ENCODE results near the gene SCFD2.
A peak's percentile ranks its signal among the peaks of the same experiment; 100 is the strongest.

The SCFD2 gene

GRCh38 chr4:53021754-53022512 is 343.9 kb downstream of the SCFD2 start:
- no peak for DNase-seq (ENCODE audit: low spot score)
- no peak for TF ChIP-seq CTCF (IDR thresholded peaks at IDR 0.05; ENCODE audit: extremely low read depth, missing control alignments)

GRCh38 chr4:53019485-53020382 is 346.1 kb downstream of the SCFD2 start:
- TF ChIP-seq CTCF (IDR thresholded peaks at IDR 0.05; ENCODE audit: extremely low read depth, missing control alignments) = no peak
- DNase-seq (ENCODE audit: low spot score) = no peak

GRCh38 chr4:53018471-53018870 is 347.4 kb downstream of the SCFD2 start:
- DNase-seq (ENCODE audit: low spot score) = no peak
- no peak for TF ChIP-seq CTCF (IDR thresholded peaks at IDR 0.05; ENCODE audit: extremely low read depth, missing control alignments)

- no peak for DNase-seq (ENCODE audit: low spot score)
- no peak for TF ChIP-seq CTCF (IDR thresholded peaks at IDR 0.05; ENCODE audit: extremely low read depth, missing control alignments)
Observed at GRCh38 chr4:53016099-53016820, 349.6 kb downstream of the SCFD2 start.

- peak; percentile 36 for TF ChIP-seq CTCF (IDR thresholded peaks at IDR 0.05; ENCODE audit: extremely low read depth, missing control alignments)
- DNase-seq (ENCODE audit: low spot score) = no peak
Observed at GRCh38 chr4:53015681-53016080, 350.2 kb downstream of the SCFD2 start.

- no peak for DNase-seq (ENCODE audit: low spot score)
- no peak for TF ChIP-seq CTCF (IDR thresholded peaks at IDR 0.05; ENCODE audit: extremely low read depth, missing control alignments)
Observed at GRCh38 chr4:53014881-53015280, 351.0 kb downstream of the SCFD2 start.
